G401 (cell line): ENCODE data around the gene SORCS1. TPM values are rescaled to one million over a fixed set of nuclear protein-coding genes. Genes with fewer than 3 reads are reported as not detected.

Experiments
- DNase-seq: peaks from one replicate; pipeline ENCODE4 v3.0.0-alpha.2; 2015; ENCODE audit warnings: low spot score
- in situ Hi-C: cut with HindIII; loops from 2 replicates; pipeline ENCODE4 v1.10.0; 2016; ENCODE audit warnings: low sequenced_read_pairs, mixed read lengths
- total RNA-seq: library from RNA; depleted of rRNA; stranded (reverse); fragments of >200 nt; shearing (Covaris generic); gene quantifications from 2 replicates; pipeline ENCODE4 v1.2.3, GENCODE V29; 2014

Gene SORCS1
- total RNA-seq, 1 experiment from 2014 or later, result not detected

DNA sequence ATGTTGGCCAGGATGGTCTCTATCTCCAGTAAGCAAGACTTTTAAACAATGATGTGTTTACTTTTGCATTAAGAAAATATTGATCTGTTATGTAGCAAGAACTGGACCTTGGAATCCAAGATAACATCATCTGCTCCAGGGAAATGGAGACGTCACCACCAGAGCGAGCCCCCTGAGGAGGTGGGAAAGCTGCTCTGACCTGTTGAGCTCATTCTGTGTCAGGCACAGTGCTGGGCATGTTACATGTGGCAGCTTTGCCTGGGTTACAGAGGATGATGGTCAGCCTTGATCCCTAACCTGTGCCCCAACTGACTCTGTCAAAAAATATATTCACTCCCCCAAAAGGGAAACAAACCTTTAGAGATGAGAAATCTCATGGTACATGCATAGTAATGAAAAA is 436.3 kb downstream of the SORCS1 start:
- in situ Hi-C loops, result no loop called here
- DNase-seq, result no peak

DNA sequence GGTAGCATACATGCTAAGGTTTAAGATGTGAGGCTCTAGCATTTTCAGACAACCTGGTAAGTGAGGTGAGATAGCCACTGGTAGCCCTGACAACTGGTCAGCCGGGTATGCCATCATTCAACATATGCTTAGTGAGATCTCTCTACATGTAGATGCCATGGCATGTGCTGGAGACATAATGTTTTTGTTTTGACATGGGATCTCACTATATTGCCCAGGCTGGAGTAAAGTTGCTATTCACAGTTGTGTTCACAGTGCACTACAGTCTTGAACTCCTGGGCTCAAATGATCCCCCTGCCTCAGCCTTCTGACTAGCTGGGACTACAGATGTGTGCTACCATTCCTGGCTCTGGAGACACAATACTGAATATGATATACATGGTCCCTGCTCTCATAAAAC is 437.3 kb downstream of the SORCS1 start:
- in situ Hi-C loops, result no loop called here
- DNase-seq, result no peak

DNA sequence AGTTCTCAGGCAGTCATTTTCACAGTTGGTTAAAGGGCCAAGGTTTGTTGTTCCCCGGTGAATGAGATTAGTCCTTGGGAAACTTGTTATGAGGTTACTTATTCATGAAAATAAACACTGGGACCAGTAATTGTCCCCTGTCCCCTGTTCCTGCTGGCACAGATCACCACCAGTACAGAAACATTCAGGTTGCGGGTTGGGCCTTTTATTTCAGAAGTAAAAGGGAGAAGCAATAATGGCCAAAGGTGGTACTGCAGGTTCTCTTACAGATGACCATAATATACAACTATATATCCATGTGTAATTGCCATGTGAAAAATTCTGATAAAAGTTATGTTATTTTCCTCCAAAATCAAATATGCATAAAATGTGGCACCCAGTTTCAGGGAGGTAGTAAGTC is 442.0 kb downstream of the SORCS1 start:
- in situ Hi-C loops, result no loop called here
- no peak for DNase-seq

DNA sequence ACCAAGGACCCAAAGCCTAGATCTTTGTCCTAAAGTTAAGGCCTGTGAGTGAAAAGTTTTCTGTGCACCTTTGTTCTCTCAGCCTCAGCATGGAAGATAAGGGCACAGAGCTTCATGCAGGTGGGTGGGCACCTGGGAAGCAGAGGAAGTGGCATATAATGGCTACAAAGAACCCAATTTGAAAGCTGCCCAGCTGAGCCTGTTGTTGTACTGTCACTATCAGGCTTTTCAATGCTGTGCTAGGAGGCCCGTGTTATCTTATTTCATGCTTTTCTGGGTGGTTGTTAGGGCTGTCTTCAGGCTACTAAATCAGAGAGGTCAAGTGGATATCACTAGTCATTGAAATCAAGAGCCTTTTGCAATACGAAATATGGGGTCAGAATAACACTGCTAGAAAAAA is 443.8 kb downstream of the SORCS1 start:
- in situ Hi-C loops, result no loop called here
- DNase-seq, result no peak

DNA sequence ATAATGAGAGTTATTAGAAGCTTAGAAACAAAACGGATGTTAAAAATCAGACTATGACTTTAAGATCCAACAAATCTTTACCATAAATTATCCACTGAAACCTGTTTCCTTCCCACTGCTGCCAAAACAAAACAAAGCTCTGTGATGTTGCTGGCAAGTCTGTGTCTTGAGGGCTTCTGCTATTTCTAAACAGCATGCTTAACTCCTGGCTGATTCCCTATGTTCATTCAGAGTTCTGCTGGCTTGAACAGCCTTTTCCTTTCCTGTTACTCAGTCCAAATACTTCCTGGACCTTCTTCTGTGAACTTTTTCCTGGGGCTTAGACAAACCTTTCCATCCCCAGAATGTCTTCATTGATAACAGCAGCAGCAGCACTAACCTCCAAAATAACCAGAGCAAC is 448.1 kb downstream of the SORCS1 start:
- DNase-seq, result no peak
- in situ Hi-C loops, result no loop called here

DNA sequence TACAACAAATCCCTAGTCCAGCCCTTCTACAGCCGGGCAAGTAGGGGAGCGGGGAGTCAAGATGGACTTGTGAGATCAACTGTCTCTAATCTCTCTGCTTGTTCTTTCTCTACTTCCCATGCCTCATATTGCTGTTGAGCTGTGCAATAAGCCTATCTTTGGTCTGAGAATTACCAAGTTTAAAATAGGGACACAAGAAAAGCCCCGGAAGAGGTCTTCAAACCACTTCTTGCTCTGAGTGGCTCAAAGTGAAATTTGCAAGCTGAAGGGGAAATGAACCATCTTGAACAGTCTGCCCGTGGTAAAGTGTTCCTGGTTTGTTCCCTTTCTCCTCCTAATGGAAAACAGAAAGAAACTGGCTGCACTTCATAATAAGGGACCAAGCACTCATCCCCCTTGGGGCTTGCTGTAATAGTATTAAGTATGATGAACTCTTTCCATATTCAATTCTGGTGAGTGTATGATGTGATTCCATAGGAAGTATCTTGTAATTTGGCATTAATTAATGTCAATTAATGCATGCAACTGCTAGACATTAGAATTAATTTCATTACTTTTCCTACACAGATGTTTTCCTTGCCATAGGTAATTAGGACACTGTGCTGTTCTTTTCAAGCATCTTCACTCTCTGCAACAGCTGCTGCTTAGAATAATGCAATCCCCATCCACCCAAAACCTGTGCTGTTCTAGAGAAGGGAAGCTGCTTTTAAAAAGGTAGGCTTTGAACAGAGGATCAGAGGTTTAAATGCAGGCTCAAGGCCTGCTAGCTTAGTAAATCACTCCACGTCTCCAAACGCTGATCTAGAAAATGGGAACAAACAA is 449.6 kb downstream of the SORCS1 start:
- in situ Hi-C loops, result no loop called here
- no peak for DNase-seq

DNA sequence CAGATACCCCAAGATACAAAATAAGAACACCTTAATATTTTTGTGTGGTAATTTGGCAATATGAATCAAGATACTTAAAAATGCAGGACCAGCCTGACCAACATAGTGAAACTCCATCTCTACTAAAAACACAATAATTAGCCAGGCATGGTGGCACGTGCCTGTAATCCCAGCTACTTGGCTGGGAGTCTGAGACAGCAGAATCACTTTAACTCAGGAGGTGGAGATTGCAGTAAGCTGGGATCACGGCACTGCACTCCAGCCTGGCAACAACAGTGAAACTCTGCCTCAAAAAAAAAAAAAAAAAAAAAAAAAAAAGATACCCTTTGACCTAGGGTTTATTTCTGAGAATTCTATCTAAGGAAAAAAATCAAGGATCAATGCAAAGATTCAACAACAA is 450.7 kb downstream of the SORCS1 start:
- in situ Hi-C loops, result no loop called here
- no peak for DNase-seq

DNA sequence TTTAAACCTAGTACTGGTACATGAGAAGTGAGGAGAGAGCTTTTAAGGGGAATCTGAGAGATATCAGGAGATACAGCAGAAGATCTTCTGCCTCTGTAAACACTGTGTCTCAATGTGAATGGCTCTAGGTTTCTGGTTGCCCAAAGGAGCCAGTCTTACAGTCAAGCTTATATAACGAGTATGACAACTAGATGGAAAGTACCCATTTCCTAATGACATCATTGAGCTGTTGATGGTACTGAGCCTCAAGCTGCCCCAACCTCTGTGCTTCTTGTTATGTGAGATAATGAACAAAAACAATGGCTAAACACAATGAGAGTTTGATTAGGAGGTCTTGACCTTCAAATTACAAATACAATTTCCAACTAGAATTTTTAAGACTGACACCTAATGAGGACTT is 451.5 kb downstream of the SORCS1 start:
- in situ Hi-C loops, result no loop called here
- DNase-seq, result no peak

DNA sequence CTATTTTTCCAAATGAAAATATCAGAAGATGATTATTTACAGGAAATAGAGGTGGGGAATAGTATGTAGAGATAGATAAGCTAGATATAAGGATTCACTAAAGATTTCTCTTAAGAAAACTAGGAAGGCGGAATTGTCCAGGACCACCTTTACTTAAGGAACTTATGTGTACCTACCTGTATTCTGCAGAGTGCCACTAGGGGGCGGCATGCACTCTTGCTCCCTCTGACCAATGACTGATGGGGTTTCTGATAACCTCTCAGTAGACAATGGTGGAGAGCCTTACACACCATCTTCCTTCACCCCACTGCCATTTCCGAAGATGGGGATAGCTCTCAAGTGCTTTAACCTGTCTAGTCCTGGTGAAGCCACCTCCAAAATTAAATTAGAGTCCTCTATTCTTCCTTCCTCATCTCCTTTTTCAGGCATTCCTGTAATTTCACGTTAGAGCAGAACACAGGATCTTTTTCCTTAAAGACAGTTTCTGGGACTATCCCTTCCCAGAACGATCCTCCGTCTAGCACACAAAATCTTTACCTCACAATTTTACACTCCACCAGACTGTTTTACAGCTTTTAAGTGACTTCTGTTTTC is 453.1 kb downstream of the SORCS1 start:
- DNase-seq, result peak; percentile 15
- in situ Hi-C loops, result no loop called here

DNA sequence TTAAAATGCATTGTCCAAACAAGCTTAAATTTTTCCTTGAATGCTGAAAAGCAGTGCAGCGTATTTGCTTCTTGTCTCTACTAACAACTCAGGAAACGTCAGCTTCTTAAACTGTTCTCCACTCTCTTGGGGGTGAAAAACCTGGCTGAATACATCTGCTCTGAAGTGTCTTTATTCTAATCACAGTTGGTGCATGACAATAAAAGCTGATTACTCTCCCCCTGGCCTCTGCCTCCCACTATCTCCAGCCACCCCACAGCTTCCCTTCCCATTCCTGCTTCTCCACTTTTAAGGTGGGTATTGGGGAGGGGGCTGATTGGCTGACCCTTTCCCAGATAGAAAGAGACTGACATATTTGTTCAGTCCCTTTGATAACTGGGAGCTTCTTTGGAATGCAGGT is 456.0 kb downstream of the SORCS1 start:
- in situ Hi-C loops, result no loop called here
- no peak for DNase-seq

DNA sequence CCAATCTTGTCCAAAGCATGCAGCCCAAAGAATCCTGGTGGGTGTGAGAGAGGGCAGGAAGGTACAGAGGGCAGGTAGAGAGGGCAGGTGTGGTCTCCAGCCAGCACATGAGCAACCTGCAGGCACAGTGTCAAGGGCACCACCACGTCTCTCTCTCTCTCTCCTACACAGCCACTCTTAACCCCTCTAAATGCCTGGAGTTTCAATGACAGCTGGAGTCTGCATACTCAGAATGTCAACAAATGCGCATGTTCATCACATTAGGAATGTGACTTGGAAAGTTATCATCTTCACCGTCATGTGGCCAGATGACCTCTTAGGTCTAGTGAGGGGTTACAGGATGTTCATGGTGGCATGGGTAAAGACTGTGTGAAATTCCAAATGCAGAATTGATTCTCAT is 456.8 kb downstream of the SORCS1 start:
- no peak for DNase-seq
- in situ Hi-C loops, result no loop called here

DNA sequence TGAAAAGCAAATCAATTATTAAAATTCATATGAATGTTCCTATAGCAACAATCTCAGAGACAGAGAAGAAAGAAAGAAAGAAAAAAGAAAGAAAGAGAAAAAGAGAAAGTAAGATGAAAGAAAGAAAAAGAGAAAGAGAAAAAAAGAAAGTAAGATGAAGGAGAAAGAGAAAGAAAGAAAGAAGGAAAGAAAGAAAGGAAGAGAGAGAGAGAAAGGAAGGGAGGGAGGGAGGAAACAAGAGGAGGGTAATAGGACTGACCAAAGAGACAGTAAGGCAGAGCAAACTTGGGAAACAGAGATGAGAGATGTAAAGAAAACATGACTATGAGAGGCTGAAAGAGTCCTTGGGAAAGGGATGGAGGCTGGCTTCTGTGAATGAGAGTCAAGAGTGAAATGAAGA is 458.4 kb downstream of the SORCS1 start:
- in situ Hi-C loops, result no loop called here
- DNase-seq, result no peak

DNA sequence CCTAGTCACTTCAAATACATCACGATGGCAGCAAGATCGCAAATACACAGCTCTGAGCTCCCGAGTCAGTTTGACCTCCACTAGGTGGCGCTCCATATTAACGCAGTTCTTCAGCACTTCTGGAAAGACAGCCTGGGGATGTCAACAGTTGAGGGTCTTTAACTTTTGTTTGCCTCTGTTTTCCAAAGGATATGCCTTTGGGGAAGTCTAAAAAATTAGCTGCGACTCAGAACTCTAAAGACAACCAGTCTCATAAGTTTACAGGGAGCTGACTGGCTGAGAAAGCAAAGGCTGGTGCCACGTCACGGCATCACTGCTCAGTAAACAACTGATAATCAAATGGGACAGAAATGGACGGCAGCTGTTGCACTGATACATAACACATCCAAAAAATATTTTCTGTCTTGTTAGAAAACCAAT is 458.8 kb downstream of the SORCS1 start:
- DNase-seq, result peak; percentile 58
- in situ Hi-C loops, result no loop called here

DNA sequence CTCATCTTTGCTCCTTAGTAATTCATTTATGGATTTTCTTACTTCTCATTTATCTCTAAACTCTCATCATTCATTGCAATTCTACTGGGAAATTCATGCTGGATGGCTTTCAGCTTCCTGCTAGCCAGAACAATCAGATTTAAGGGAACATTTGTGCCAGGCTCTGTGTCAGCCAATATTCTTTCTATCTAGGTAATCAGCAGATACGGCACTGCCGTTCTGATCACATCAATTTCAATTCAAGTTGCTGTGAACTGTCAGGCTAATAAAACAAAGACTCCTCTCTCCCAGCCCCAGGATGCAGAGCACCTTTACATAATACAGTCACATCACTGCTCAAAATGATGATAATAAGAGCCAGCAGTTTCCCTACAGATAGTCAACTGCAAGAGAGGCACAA is 468.3 kb downstream of the SORCS1 start:
- DNase-seq, result no peak
- in situ Hi-C loops, result no loop called here

DNA sequence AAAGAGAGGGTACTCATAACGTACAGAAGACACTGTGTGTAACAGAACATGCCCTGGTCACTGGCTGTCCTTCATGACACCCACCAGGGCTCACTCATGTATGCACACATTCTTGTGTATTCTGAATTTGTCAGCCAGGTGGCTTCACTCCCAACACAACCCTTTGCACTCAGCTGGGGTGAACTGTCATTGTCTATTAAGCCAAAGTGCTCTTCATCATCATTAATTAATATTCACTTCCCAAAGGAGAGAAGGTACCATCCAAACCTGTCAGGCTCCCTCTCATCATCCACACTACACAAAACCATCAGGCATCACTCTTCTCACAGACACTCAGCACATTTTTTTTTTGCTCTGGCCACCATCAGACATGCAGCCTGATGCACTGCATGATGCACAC is 469.8 kb downstream of the SORCS1 start:
- in situ Hi-C loops, result no loop called here
- no peak for DNase-seq

DNA sequence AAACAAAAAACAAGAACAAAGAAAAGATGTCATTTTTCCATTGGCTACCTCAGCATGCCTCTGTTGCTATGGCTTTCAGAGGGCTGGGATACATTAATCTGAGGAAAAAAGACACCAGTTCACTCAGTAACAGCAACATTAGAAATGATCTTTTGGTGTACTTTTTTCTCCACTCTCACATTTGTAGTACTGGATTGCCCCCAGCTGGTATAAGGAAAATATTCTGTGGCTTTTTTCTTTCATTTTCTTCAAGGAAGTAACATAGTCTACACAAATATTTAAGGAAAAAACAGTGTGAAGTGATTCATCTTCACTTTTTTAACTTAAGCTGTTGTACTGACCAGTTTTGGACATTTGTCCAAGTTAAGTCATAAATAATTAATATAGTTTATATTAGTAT is 482.3 kb downstream of the SORCS1 start:
- in situ Hi-C loops, result no loop called here
- no peak for DNase-seq

DNA sequence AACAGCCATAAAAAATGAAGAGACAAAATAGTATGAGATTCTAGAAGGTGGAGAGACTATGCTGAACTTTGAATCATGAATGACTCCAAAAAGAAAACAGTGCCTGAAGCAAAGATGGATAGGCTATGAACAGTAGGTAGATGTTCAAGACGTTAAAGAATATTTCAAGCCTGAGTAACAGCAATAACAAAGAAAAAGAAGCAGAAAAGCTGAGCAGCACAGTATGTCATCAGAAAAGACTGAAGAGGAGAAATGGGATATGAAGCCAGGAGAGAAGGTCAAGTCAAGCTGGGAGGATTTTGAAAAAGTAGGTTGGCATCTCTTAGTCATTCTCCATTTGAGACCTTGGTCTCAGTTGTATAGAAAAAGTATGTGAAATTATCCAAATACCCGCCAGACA is 484.4 kb downstream of the SORCS1 start:
- DNase-seq, result no peak
- in situ Hi-C loops, result no loop called here

DNA sequence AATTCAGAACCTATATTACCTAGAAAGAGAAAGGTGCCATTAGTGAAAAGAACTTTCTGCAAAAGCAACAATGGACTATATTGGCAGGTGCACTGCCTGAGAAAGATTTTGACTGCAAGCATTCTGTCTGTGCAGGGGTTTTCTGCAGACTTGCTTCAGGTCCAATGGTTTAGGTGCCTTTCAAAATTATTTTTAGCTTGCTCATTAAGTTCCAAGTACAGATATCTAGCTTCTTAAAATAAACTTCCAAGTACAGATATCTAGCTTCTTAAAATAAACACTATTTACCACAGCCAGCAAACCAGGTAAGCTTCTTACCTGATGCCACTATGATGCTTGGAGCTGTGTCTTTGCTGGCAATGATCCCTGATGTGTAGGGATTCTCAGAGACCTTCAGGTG is 485.2 kb downstream of the SORCS1 start:
- DNase-seq, result no peak
- in situ Hi-C loops, result no loop called here

DNA sequence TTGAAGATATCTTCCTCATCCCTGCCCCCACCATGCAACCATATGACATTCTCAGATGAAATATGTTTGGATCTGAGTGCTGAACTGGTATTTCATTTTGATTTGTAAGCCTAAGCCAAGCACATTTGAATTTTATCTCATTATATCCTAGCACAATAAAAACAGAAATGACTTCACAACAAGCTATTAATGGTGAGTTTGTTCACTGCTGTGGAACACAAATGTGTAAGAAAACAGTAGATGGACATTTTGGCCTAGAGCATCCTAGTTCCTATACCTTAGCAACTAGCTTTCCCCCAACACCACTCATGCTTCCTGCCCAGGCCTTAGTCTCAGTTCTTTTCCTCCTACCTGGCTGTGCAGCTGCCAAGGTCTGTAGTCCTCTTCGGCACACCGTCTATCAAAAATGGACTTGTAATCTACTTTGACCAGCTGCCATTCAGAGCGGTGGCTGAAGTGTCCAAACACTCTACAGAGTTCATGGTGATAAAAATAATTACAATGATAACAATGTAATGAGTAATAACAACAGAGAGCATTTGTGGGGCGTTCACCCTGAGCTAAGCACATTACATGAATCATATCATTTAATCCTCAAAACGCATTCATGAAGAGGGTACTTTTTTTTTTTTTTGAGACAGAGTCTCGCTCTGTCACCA is 491.9 kb downstream of the SORCS1 start:
- DNase-seq, result no peak
- in situ Hi-C loops, result no loop called here

DNA sequence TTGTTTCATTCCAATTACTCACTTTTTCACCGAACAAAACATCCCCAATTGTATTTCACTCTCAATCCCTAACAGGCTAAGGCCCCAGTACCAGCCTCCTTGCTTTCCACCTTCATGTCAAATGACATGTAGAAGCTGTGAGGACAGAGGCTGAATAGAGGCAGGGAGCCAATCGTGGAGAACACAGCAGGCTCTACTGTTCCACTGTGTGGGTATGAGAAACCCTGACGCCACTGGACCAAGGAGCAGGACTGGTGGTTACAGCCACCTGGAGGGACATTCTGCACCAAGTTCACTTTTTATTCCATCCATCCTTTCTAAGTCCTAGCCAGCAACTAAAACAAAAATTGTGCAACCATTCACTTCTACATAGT is 502.8 kb downstream of the SORCS1 start:
- no peak for DNase-seq
- in situ Hi-C loops, result no loop called here
